DMS 273 (cell line): ENCODE data around the gene DNAJB8.

Experiments used
- DNase-seq: peaks from one replicate; lab custom pipeline; 2025; ENCODE audit not compliant: unreplicated experiment; lab: John Stamatoyannopoulos, UW

The DNAJB8 gene

DNA sequence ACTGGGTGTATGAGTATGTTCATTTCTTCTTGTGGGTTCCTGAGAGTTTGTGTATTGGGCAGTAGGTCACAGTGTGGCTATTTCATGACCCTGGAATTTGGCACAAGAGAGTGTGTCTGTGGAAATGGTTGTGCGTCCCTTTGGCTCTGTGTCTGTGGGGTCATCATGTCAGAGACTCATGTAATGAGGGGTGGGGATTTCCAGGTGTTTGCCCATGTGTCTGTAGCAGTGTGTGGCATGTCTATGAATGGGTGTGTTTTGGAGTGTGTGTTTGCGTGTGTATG, 27.6 kb upstream of the DNAJB8 start:
- no peak for DNase-seq

DNA sequence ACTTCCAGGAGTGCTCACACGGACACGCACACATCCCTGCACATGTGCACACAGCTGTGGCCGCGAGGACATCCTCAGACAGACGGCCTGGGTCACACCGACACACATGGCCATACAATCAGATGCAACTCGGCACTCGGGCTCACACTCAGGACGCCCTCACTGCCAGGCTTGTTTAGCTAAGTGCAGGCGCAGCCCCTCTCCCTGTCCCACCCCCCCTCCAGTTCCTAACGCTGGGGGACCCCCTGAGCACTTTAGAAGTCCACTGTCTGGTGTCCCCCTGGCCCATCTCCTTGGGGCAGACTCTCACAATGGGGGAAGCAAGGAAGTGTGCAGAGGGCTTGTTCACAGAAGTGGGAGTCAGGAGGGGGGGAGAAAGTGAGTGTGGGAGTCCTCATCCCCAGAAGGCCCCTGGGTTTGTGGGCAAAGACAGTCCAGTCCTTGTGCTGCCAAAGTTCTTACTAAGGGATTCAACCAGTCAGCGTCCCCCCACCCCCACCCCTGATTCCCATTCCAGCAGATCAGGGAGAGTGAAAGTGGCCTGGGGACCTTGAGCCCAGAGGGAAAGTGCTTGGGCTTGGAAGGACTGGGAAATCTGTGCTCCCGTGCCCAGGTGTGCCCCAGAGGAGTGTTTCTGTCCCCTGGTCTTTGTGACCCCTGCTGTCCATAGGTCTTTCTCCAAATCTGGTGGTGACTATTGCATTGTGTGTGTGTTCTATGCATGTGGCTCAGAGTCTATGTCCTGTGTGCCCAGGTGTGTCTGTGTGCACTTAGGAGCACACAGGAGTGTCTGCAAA, 27.1 kb upstream of the DNAJB8 start:
- no peak for DNase-seq

DNA sequence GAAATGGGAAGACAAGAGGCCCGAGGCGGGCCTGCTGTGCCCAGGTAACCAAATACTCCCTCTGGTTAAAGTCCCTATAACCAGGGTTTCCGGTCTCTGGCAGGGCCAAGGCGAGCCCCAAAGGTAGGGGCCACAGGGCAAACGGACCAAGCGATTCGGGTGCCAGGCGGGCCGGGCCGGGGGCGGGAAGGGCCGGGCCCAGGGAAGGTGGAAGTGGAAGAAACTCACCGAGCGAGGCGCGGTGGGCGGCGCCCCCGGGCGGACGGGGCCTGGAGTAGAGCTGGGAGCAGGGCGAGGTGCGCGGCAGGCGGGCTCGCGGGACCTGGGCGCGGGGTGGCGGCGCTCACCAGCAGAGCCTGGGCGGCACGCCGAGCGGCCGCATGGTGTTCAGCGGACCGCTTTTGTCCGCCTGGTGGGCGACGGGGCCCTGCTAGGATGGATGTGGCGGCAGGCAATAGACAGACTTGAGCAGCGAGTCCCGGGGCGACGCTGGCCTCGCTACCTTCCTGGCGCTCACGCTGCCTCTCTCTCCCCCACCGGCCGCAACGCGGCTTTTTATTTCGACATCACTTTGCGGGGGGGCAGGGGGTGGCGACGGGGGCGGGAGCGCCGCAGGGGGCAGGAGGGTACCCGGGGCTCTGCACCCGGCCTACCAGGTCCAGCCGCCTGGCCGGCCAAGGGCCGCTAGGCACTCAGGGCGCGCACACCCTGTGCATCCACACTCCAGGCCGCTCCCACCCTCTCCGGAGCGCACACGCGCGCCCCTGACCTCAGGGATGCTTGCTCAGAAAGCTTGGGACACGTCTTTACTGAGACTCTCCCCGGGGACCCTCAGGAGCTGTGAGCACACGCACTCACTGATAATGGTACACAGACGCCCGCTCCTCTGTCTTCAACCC, 26.2 kb upstream of the DNAJB8 start, which contains the start of gene GATA2:
GATA2 (minus strand) TSS at position 531 of the 899 bp plus-strand sequence. CDS start 6,170 bp downstream, outside the sequence.
- no peak for DNase-seq

DNA sequence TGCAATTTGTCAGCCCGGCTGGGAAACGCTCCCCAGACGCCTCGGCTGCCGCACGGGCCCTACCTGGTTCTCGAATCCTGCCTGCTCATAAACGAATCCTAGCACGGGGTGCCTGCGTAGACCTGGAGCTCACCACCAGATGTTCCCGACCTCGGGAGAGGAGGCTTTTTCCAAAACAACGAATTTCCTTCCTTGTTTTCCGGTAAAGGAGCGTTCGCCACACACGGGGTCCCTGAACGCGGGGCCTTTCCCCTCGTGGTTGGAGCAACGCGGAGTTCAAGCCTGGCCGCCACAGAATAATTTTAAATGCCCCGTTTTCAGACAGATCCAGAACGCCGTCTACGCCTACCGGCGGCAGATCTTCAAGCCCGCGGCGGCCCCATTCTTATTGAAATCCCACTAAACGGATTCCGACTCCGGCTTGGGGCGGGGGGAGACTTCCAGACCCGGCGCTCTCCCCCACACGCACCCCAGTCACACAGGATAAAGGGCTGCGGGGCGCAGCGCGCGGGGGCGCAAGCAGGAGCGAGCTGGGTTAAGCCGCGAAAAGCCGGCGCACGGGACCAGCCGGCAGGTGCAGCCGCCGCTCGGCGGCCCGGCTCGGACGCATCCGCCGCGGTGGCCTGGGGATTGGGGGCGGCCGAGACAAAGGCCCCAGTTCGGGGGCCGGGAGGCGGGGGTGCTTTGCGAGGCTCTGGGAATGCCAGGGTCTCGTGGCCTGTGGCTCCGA, 25.4 kb upstream of the DNAJB8 start:
- no peak for DNase-seq

DNA sequence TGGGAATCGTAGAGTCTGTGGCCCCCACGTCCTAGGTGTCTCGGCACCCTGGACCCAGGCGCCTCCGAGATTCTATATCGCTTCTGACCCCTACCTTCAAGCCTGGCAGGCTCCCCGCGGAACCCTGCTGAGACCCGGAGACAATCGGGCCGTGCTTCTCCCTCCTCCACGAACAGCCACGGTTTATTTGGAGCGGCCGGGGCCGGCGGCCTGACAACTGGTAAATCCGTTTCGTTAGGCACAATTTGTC, 24.9 kb upstream of the DNAJB8 start:
- DNase-seq = no peak

DNA sequence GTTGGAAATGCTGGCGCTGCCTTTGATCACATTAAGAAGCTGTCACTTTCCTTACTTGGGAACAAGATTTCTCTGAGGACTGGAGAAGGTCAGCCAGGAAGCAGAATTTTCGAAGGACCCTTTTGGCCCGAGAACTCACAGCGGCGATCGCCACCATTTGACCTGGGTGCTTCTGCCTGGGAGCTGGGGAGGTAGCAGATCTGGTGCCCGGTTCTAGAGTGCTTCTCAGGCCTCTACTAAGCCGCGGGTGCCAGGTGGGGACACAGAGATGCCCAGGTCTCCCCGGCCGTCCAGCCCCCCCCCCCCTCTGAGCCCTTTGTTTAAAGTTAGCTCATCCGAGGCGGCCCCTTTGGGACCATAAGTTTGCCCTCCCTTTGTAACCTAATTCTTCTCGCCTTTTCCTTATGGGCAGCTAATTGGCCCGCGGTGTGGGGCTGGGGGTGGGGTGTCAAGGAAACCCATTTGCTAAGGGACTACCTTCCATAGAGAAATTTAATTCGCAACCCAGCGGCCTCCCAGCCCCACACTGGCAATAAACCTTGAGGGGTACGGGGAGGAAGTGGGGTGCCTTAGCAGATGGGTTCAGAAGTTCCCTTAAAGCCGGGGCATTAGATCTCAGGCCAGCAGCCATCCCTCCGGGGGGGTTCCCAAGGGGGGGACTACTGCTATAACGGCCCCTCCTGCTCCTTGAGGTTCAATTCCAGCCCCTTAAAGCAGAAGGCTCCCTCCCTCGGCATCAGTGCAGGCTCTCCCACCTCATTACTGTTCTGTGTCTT, 24.4 kb upstream of the DNAJB8 start:
- DNase-seq = no peak

DNA sequence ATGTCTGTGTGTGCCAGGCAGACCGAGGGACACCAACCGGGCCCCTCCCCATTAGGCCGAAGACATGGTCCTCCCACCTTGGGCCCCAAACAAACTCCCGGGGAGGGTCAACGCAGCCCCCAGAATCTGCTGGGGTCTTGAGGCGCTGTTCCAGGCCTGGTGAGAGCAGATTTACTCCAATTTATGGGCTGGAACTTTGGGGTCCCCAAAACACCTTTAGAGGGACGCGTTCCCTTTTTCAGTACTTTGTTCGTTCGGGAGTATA, 23.9 kb upstream of the DNAJB8 start:
- no peak for DNase-seq

DNA sequence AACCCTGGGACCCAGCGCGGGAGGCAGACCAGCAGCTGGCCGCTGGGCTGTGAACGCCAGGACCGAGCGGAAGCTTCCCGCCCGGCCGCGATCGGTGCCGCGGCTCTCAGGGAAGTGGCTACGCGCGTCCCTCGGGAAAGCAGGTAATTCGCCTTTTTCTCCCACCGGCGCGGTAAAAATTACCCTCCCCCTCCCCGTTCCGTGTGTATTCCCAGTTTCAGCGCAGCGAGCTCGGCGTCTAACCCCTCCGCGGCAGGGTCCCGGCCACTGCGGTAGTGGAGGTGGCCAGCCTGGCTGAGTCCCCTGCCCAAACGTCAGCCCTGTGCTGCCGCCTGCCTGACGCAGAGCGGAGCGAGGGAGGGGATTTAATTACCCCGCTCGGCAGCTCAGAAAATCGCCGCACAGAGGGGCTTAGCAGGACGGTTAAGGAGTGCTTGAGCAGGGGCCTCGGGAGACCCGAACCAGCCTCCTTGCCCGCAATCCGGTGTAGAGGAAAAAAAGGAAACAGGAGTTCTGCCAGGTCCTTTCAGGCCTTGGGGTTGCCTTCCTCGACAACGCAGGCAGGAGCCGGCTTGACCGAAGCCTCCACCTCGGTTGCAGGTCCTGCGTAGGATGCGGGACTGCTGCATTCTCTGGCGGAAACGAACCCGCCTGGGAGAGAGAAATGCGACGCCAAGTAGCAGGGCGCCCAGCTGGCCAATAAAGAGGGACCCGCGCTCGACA, 23.4 kb upstream of the DNAJB8 start:
- DNase-seq = peak; percentile 84

DNA sequence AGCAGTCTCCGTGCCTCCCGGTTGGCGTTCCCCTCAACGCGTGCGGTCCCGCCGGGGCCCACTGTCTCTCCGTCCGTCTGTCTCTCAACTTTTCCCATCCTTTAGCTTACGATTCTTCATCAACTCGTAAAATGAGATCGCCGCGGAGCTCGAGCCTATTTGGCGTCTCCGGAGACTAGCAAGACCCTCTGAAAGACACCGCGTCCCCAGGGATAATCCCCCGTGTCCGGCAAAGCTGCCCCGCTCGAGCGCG, 22.9 kb upstream of the DNAJB8 start:
- DNase-seq = no peak

DNA sequence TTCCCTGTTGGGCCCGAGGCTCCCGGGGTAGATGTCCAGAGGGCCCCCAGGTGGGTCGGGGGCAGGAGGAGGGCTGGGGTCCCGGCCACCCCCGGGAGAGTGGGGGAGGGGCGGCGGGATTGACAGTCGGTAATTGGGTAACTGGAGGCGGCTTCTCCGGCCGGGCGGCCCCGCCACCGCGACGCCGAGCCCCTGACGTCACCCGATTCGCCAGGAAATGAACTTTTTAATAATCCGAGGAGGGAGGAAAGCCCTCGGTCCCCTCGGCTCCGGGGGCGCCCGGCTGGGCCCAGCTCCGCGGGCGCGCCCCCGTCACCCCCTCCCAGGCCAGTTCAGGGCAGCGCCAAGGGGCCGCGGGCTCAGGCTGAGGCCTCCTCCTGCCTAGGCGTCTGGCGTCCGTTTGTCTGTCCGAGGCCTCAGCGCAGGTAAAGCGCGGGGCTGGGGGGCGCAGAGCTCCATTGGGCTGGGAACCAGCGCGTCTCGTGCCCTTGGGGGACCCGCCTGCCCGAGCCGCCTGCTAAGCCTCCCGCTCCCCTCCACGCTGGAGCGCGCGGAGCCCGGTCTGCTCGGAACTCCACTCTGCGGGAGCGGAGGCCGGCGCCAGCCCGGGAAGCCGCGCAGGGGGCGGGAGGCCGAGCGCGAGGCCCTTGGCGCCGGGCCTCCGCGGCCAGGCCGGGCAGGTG, 22.4 kb upstream of the DNAJB8 start:
- DNase-seq = peak; percentile 89

DNA sequence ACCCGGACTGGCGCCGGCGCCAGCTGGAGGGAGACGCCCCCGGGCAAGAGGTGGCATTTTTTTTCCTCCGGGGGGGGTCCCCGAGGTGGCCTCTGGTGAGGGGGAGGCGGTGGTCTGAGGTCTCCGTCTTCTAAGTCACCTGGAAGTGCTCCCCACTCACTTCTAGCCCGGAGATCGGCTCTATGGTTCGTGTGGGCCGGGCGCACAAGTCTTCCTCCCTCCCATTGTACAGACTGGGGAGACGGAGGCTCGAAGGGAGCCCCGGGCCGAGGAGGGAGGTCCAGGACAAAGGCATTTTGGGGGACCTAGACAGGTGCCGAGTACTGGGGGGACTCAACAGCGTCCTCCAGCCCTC, 21.9 kb upstream of the DNAJB8 start:
- DNase-seq = peak; percentile 80

DNA sequence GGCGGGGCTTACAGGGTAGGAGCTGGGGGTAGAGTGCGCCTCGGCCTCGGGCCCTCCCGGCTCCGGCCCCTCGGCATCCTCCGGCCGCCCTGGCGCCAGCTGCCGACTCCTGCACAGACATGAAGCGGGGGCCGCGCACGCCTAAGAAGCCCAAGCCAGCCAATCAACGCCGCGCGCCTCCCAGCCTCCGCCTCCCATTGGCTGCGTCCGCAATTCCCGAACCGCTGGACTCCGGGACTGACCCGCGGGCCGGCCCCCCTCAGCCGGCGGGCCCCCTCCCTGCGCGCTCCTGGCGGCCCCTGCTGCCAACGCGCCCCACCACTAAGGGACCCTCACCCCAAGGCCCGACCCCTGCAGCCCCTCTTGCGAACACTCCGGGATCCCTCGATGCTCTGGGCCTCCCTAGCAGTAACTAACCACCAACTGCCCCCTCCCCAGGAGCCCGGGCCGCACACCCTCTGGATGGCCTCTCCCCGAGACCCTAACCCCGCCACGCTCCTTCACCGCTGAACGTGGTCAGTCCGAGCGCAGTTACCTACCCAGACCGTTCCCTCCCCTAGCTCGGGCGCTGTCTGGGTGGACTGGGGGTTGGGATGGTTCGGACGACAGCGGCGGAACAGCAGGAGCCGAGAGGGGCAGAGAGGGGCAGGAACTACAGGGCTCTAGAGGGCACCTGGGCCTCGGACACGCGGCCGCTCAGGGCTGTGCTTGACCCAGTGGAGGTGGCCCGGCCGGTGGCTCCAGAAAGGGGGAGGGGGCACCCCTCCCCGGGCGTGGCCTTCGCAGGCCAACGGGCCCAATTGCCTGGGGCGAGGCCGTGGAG, 21.3 kb upstream of the DNAJB8 start:
- peak; percentile 97 for DNase-seq

DNA sequence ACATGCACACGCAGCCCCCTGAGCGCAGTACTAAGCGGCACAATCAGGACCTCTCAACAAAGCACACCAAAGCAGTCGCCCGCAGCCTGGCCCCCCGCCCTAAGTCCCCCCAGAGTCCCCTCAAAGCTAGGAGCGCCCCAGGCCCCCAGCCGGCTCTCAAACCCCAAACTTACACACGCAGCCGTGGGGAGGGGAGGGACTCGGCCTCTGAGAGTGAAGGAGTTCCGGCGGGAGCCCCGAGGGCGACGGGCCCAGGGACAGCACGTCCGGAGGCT, 20.8 kb upstream of the DNAJB8 start:
- no peak for DNase-seq

DNA sequence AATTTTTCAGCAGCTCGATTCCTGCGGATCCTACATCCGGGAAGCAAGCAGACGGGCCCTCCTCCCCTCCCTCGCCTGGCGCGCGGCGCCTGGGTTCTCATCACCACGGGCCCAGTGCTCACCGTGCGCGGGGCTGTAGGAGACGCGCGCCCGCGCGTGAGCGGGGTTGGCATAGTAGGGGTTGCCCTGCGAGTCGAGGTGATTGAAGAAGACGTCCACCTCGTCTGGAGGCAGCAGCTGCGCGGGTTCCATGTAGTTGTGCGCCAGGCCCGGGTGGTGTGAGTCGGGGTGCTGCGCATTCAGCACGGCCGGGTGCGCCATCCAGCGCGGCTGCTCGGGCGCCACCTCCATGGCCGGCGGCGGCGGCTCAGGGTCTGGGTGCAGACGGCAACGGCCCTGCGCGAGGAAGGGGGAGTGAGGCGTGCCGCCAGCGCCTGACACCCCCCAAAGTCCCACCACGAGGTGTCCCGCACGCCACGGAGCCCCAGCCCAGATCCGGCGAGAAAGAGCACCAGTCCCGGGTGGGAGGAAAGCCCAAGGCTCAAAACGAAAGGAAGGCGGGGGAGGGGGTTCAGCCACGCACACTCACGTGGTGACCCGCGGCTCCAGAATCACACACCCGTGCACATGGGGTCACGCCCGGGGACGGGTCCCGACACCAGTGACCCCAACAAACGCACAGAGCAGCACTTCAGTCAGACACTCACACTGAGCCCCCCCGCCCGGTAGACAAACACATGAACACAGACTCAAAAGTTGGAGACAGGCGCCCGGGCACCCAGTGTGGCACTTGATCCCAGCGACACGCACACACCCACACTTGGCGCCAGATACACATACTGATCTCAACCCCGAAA, 20.2 kb upstream of the DNAJB8 start:
- peak; percentile 86 for DNase-seq

DNA sequence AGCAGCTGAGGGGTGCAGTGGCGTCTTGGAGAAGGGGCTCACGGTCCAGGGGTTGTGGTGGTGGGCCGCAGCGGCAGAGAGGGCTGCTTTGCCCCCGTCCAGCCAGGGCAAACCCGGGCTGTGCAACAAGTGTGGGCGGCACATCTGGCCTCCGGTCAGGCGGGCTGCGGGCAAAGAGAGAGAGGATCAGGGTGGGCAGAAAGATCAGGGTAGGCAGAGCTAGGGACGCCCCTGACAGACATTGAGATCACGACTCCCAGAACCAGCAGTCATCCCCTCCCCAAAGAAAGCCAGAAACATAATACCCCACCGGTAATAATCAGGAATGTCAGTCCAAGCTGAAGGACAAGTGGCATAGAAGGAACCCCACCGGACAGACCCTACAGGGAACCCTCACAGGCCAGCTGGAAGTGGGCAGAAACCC, 19.5 kb upstream of the DNAJB8 start:
- no peak for DNase-seq

DNA sequence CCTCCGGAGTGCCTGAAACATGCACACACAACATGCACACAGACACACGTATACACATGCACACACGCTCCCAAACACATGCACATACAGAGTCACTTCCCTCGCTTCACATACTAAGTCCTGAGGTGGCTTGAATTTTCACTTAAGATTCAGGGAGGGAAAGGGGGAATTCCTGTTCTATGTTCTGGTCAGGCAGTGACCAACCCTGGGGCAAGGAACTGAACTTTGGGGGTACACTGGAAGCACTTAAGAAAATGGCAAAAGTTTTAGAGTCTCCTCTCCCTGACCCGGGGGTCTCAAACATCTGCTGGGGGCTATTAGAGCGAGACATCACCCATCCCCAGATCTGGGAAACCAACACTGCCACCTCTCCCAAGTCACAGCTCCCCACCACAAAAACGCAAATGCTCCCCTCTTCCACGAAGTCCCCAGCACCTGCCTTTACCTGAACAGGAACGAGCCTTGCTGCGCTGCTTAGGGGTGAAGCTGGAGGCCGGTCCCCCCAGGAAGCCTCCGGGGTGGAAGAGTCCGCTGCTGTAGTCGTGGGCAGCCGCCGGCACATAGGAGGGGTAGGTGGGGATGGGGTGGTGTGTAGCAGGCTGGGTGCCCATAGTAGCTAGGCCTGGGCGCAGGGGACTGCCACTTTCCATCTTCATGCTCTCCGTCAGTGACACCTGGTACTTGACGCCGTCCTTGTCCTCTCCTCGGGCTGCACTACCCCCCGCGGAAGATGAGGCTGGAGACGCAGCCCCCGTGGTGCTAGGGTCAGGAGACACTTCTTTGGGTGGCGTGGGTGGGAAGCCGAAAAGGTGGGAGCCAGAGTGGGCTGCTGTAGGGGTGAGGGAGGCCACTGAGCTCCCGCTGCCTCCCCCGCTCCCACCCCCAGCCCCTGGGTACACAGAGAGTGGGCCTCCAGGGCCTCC, 18.9 kb upstream of the DNAJB8 start:
- no peak for DNase-seq

DNA sequence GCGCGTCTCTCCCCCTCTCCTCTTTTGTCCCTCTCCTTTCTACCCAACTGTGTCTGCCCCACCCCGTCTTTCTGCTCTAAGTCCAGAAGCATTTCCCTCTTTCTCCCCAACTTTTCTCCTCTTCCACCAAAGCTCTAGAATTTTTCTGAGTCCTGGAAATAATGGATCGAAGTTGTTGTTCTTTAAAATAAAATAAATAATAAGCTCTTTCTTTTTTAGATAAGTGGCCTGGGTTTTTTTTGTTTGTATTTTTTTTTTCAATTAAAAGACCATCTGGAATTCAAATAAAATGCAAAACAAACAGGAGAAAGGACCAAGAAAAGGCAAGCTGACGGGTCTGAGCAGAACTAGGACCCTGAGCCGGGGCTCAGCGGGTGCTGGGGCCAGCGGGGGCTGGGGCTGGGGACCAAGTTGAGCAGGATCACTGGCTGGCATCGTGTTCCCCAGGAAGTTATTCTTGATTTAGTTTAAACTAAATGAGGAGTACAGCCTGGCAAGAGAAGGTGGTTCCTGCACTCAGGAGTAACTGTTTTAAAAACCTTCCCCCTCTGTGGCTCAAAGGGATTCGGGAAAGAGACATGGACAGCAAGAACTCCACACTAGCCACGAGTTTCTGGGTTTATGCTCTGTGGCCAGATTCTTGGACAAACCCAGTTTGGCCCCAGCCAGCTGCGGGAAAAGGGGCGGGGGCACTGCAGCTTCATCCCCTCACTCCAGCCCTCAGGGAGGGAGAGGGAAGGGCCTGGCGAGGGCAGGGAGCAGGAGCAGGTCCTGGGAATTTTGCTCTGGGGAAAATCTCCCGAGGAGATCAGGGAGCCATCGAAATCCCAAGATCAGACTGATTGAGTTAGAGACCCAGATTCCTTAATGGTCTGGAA, 18.0 kb upstream of the DNAJB8 start:
- no peak for DNase-seq
